Measurements from ENCODE around the gene TMEM42.

DNA sequence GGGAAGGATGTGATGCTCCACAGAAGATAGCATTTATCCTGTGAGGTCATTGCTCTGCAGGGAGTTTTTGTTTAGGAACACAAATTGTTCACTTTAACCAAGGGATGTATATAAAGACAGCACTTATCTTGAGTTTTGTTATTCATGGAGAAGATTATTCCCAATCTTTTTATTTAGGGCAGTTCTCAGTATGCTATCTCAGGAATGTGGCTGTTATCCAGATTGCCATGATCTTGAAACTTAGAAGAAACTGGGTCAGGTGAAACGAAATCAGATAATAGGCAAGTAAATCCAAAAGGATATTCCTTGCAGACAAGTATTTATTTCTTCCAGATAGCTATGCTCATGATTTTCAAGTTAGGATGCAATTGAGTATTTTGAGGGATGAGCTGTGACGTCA lies 19.3 kb upstream of the TMEM42 start:
- no peak for TF ChIP-seq CTCF (IDR thresholded peaks at IDR 0.05)
- no peak for TF ChIP-seq POLR2AphosphoS5 (IDR thresholded peaks at IDR 0.05)
- TF ChIP-seq POLR2A (IDR thresholded peaks at IDR 0.05): no peak
